ENCODE results near the gene CIB2.
"Not testable (repeated sequence)": the region's sequence is repeated elsewhere in the genome, so short reads cannot be mapped to it uniquely, and the experiment has no call there.

The CIB2 gene

GRCh38 chr15:78131295-78132061 is at the start of gene CIB2:
TSS of gene CIB2 (minus strand) at chr15:78131445. CDS start at chr15:78131215, 230 bp downstream.
- in situ Hi-C loops (cut with HindIII; ENCODE audit: low sequenced_read_pairs) = loop anchor here (25.0 kb wide), 1 partner anchor 156 kb away; the partner anchor contains the start of gene SKIC8

DNA sequence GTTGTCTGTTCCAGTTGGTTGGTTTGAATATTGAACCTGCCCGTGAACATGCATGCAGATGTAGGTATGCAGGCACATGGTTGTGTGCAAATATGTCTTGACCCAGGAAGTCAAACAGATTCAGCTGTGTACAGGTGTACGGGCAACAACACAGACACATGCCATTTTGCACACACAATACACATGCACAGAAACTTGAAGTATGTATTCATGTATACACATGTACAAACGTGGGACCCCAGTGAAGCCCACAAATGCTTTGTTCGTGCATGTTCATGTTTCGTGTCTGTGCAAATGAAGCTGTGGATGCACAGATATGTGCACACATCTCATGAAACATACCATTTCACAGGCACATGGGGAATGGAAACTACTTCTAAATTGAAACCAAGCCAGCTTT is 48.7 kb upstream of the CIB2 start:
- in situ Hi-C loops (cut with HindIII; ENCODE audit: low sequenced_read_pairs) = no loop called here

DNA sequence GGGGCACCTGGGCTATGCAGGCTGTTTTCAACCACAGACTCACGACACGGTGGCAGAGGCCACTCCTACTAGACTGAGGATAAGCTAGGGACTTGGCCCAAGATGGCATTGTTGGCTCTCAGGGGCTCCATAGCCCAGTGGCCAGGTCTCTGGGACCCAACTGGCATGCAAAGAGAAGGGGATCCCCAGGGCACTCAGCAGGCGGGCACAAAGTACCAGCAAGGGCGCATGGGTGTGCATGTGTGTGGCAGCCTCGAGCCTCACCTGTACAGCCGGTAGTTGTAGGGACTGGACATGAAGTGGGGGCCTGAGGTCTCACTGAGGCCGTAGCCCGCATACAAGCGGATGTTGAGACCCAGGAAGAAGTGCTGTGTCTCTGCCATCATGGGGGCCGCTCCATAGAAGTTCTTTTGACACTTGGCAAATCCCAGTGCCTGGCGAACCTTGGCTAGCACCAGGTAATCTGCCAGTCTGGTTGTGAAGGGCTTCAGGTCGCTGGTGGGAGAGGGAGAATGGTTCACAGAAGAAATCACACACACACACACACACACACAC is 48.1 kb upstream of the CIB2 start:
- in situ Hi-C loops (cut with HindIII; ENCODE audit: low sequenced_read_pairs) = no loop called here

DNA sequence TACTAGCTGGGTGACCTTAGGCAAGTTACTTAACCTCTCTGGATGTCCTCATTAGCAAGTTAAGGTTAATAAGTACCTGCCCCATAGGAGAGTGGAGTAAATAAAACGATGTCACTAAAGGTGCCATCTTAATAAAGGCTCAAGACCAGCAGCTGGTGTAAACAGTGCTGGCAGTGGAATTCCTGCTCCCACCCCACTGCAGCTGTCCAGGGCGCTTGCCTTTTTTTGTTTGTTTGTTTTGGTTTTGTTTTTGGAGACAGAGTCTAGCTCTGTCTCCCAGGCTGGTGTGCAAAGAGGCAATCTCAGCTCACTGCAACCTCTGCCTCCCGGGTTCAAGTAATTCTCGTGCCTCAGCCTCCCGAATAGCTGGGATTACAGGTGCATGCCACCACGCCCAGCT is 46.8 kb upstream of the CIB2 start:
- in situ Hi-C loops (cut with HindIII; ENCODE audit: low sequenced_read_pairs) = no loop called here

DNA sequence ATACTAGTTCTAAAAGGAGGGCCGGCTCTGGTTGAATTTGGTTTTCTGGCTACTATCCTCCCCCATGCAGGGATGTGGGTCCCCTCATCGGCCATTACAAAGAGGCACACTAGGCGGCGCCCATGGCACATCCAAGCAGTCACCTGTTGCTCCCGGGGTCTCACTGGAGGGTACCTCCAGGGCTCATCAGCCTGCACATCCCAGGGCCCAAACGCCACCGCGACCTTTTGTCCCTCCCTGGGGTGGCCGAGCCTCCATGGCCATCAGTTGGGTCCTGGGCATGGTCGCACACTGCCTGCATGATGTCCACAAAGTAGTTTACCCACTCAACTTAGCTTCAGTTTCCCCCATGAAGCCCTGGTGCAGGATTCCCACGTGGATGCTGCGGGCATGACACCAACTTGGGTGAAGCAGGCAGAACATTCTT is 46.2 kb upstream of the CIB2 start:
- in situ Hi-C loops (cut with HindIII; ENCODE audit: low sequenced_read_pairs) = no loop called here

- in situ Hi-C loops (cut with HindIII; ENCODE audit: low sequenced_read_pairs) = no loop called here
These were observed 44.1 kb upstream of the CIB2 start for GRCh38 chr15:78175330-78175729.

- in situ Hi-C loops (cut with HindIII; ENCODE audit: low sequenced_read_pairs) = no loop called here
These were observed 43.2 kb upstream of the CIB2 start for GRCh38 chr15:78174401-78174800.

DNA sequence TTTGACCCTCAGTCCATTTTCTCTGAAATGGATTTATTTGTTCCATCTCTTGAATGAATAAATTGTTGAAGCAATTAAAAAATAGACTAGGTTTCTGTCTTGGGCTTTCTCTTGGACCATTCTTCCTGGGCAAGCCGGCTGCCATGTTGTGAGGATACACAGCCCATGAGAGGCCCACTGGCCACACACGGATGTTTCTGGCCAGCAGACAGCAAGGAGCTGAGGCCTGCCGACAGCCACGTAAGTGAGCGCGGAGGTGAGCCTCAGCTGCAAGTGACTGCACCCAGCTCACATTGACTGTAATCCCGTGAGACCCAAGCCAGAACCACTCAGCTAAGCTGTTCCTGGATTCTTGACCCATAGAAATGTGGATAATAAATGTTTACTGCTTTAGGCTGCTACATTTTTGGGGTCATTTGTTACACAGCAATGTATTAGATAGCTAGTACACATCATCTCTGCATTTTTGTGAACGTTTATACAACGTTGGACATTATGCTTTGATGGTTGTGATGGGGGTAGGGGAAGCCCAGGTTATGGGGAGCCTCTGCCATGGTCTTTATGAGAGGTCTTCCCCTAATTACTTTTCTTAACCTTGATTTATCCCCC is 40.7 kb upstream of the CIB2 start:
- in situ Hi-C loops (cut with HindIII; ENCODE audit: low sequenced_read_pairs) = no loop called here

DNA sequence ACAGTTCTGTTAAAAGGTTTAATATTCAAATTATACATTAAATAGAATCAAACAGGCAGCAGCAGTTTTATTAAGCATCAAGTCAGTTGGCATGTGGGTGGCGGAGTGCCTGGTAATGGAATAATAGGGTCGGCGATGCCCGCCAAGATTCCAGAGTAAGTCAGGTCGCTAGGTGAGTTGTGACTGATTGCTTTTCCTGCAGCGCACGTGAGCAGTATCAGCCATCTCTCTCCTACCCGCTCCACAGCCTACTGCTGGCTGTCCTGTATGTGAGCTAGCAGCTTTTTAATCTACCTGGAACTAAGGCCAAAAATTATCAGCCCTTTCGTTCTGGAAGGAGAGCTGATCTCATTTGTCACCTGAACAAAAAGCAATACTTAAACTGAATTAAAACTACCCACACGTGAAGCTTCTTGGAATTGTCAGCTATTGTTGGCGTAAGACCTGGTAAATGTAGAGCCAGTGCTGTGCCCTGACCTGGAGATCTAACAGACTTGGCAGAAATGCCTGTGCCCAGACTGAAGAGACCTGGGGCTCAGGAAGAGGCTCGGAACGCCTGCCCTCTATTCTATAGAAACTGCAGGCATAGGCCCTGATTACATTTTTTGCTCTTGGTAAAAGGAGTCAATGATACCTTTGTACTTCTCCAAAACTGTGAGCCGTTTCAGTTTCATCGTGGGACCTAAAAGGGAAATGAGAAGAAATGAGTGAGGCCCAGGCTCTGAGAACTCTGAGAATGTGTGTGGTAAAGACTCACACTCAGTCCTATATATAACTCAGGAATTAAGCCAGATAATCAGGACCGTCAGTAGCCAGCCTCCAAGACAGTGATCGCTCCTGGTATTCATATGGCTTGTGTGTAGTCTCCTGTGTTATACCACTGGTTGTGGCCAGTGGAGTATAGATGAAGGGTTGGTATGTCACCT is 39.9 kb upstream of the CIB2 start:
- in situ Hi-C loops (cut with HindIII; ENCODE audit: low sequenced_read_pairs) = no loop called here

GRCh38 chr15:78168608-78169007 is 37.4 kb upstream of the CIB2 start:
- in situ Hi-C loops (cut with HindIII; ENCODE audit: low sequenced_read_pairs) = no loop called here

GRCh38 chr15:78167227-78167888 is 36.1 kb upstream of the CIB2 start:
- in situ Hi-C loops (cut with HindIII; ENCODE audit: low sequenced_read_pairs) = no loop called here

- in situ Hi-C loops (cut with HindIII; ENCODE audit: low sequenced_read_pairs) = no loop called here
These were observed 32.8 kb upstream of the CIB2 start for GRCh38 chr15:78164010-78164409.

DNA sequence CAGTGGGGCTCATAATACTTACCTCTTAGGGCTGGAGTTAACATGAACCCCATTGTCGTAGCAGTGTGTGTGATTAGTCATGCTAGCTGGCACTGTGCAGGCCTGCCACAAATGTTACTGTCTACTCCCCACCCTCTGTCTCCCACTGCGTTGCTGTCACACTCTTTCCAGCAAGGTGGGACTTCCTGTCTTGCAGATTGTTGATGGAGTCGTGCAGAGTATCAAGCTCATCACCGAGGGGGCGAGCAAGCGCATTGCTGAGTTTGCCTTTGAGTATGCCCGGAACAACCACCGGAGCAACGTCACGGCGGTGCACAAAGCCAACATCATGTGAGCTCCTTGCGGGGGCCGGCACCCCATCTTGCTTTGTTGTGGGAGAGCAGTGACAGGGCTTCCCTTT is 30.8 kb upstream of the CIB2 start:
- in situ Hi-C loops (cut with HindIII; ENCODE audit: low sequenced_read_pairs) = no loop called here

DNA sequence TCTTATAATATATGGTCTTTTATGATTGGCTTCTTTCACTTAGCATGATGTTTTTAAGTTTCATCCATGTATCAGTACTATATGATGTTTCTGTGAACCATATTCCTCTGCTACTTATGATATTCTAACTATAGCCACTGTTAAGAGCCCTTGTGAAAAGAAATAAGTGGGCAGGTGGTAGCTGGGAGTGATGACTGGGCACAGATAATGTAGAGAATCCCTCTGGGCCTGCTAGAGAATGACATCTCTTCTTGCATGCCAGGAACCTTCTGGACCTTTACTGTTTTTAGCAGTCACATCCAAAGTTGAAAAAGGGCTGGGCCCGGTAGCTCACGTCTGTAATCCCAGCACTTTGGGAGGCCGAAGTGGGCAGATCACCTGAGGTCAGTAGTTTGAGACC is 28.1 kb upstream of the CIB2 start:
- in situ Hi-C loops (cut with HindIII; ENCODE audit: low sequenced_read_pairs) = no loop called here

DNA sequence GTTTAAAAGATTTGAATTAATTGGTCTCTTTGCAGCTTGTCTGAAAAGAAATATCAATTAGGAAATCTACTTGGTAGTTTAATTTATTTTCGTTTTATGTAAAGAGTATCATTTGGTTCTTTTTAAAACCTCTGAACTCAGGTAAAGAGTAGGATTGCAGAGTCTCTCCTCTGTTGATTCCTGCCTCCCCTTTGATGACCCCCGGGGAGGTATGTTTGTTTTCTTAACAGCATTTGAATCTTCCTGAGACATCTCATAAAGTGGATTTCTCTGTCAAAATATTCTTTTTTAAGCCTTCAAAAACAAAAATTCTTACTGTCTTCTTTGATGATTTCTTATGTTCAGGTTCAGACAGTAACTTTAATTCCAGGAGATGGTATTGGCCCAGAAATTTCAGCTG is 26.0 kb upstream of the CIB2 start:
- in situ Hi-C loops (cut with HindIII; ENCODE audit: low sequenced_read_pairs) = no loop called here

- in situ Hi-C loops (cut with HindIII; ENCODE audit: low sequenced_read_pairs) = no loop called here
These were observed 25.4 kb upstream of the CIB2 start for GRCh38 chr15:78156653-78157052.

DNA sequence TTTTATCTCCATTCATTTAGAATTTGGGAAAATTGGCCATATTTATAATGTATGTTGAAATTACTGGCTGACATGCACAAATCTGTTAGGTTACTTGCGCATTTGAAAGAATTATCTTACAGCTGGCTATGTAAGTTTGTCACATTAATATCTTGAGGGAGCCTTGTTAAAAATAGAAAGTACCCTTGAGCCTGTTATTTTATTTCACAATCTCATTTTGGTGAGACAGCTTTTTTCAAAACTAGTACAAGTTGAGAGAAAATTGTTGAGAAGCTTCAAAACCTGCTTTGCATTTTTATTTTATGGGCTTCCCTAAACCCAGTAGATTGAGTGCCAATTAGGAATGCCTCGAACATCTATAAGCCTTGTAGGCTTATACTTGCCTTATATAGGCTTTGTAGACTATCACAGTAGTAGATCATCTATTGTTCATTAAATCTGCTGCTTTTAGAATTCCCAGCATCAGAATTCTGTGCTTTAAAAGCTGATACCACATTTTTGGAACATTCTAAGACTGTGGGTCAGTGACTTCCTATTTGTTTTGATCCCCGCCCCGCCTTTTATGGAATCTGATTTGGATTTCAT is 24.2 kb upstream of the CIB2 start:
- in situ Hi-C loops (cut with HindIII; ENCODE audit: low sequenced_read_pairs) = no loop called here

DNA sequence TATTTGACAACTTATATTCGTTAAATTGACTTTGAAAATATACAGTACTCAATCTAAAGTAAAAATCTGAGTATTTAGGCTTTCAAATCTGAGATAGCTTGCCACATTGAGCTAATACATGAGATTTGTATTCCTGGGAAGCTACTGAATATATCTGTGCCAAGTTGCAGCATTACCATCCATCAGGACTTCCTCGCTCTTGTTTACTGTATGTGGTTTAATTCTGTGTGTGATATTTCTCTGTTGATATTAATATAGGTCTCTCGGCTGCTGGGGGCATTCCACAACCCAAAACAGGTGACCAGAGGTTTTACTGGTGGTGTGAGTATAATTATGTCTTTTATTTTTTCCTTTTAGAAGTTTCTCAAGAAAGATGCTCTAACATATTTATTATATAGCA is 23.7 kb upstream of the CIB2 start:
- in situ Hi-C loops (cut with HindIII; ENCODE audit: low sequenced_read_pairs) = no loop called here

- in situ Hi-C loops (cut with HindIII; ENCODE audit: low sequenced_read_pairs) = not testable (repeated sequence)
These were observed 19.8 kb upstream of the CIB2 start for GRCh38 chr15:78151075-78151474.

Measured in DLD1 (cell line).